ENCODE results near the gene MMRN2.

The MMRN2 gene

GRCh38 chr10:86968994-86969355 is 11.6 kb upstream of the MMRN2 start:
- peak overlapping the region; percentile 89 for H3K4me2 ChIP-seq (ENCODE audit: low read length)
- no peaks in the 10 kb centered on the region for H3K27me3 ChIP-seq (ENCODE audit: control insufficient read depth, insufficient read depth, low read length)
- H3K4me3 ChIP-seq (ENCODE audit: low read length), result peak overlapping the region; percentile 86
- no peaks in the 10 kb centered on the region for H3K36me3 ChIP-seq (ENCODE audit: insufficient read depth, low read length)
- peaks cover 60% of the 10 kb centered on the region for H3K4me1 ChIP-seq (ENCODE audit: control insufficient read depth, insufficient read depth, low read length)
- peak overlapping the region; percentile 95 for H3K9ac ChIP-seq (ENCODE audit: low read depth, low read length)
- H3K9me3 ChIP-seq (replicated peaks; ENCODE audit: low read length), result no peaks in the 10 kb centered on the region

GRCh38 chr10:86968271-86968993 is 11.0 kb upstream of the MMRN2 start, which contains the start of gene ADIRF:
Gene ADIRF, plus strand, starts transcription at chr10:86968482. Its CDS starts 63 bp downstream, at chr10:86968545.
- H3K27me3 ChIP-seq (ENCODE audit: control insufficient read depth, insufficient read depth, low read length), result no peaks in the 10 kb centered on the region
- peak within 1 kb of the TSS; percentile 89 for H3K4me2 ChIP-seq (ENCODE audit: low read length)
- H3K4me3 ChIP-seq (ENCODE audit: low read length), result peak within 1 kb of the TSS; percentile 86
- H3K36me3 ChIP-seq (ENCODE audit: insufficient read depth, low read length), result no peaks in the 10 kb centered on the region
- no peaks in the 10 kb centered on the region for H3K9me3 ChIP-seq (replicated peaks; ENCODE audit: low read length)
- peaks cover 60% of the 10 kb centered on the region for H3K4me1 ChIP-seq (ENCODE audit: control insufficient read depth, insufficient read depth, low read length)
- peak within 1 kb of the TSS; percentile 95 for H3K9ac ChIP-seq (ENCODE audit: low read depth, low read length)

GRCh38 chr10:86967481-86967941 is 10.1 kb upstream of the MMRN2 start:
- H3K9me3 ChIP-seq (replicated peaks; ENCODE audit: low read length), result no peaks in the 10 kb centered on the region
- no peaks in the 10 kb centered on the region for H3K27me3 ChIP-seq (ENCODE audit: control insufficient read depth, insufficient read depth, low read length)
- peaks cover 60% of the 10 kb centered on the region for H3K4me1 ChIP-seq (ENCODE audit: control insufficient read depth, insufficient read depth, low read length)
- peak overlapping the region; percentile 86 for H3K4me3 ChIP-seq (ENCODE audit: low read length)
- peak overlapping the region; percentile 89 for H3K4me2 ChIP-seq (ENCODE audit: low read length)
- H3K36me3 ChIP-seq (ENCODE audit: insufficient read depth, low read length), result no peaks in the 10 kb centered on the region
- H3K9ac ChIP-seq (ENCODE audit: low read depth, low read length), result peak overlapping the region; percentile 95

GRCh38 chr10:86965986-86966654 is 8.7 kb upstream of the MMRN2 start:
- Histone ChIP-seq H3K27me3 (ENCODE audit: control insufficient read depth, insufficient read depth, low read length) (no peaks in the 10 kb centered on the region), H3K36me3 (ENCODE audit: insufficient read depth, low read length) (no peaks in the 10 kb centered on the region), H3K4me1 (ENCODE audit: control insufficient read depth, insufficient read depth, low read length) (peaks cover 59% of the 10 kb centered on the region), H3K4me3 (ENCODE audit: low read length) (peak overlapping the region; percentile 51), H3K4me2 (ENCODE audit: low read length) (peak overlapping the region; percentile 74), H3K9me3 (replicated peaks; ENCODE audit: low read length) (no peaks in the 10 kb centered on the region), H3K9ac (ENCODE audit: low read depth, low read length) (peak overlapping the region; percentile 53)

DNA sequence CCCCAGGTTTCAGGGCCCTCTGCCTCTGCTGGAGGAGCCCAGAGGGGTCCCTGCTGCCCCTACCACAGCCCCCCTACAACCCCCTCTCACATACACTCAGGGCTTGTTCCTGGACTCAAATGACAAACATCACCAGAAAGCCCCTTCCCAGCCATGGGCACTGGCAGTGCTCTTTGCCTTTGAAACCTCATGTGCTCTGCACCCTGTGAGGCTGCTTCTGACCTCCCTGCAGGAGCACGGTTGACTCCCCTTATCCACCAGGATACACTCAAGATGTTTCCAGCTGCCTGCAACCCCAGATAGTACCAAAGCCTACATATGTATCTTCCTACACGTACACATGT is 7.4 kb upstream of the MMRN2 start:
- H3K36me3 ChIP-seq (ENCODE audit: insufficient read depth, low read length), result no peaks in the 10 kb centered on the region
- H3K4me3 ChIP-seq (ENCODE audit: low read length), result no peak overlapping the region
- H3K27me3 ChIP-seq (ENCODE audit: control insufficient read depth, insufficient read depth, low read length), result no peaks in the 10 kb centered on the region
- no peak overlapping the region for H3K4me2 ChIP-seq (ENCODE audit: low read length)
- H3K9ac ChIP-seq (ENCODE audit: low read depth, low read length), result no peak overlapping the region
- H3K4me1 ChIP-seq (ENCODE audit: control insufficient read depth, insufficient read depth, low read length), result peaks cover 60% of the 10 kb centered on the region
- no peaks in the 10 kb centered on the region for H3K9me3 ChIP-seq (replicated peaks; ENCODE audit: low read length)

DNA sequence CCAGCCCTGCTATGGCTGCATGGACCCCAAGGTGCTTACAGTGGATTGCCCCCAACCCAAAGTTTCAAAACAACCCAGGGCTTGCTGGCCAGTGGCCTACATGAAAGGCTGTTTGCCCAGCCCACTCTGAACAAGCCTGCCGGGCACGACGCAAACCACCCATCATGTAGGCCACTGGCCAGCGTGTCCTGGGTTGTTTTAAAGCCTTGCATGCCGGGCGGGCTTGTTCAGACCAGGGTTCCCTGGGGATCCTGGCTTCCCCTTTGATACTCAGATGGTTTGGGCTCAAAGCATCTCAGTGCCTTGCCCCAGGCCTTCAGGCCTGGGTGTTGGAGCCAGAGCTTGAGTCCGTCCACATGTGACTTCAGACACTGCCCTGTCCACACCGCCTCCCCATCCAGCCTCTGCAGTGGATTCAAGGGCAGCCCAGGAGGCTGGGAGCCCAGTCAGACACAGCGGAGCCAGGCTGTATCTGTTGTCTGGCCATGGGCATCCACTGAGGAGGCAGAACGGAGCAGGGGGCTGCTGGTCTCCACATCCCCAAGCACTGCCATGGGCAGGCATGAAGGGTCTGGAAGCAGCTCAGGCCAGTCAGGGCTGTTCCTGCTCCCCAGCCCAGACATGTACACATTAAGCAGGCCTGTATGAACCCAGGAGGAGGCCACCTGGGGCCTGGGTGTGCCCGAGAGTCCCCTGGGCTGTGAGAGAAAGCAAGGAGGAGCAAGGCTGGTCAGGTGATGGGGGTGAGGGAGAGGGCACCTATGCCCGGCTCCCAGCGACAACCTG is 6.8 kb upstream of the MMRN2 start:
- H3K4me2 ChIP-seq (ENCODE audit: low read length), result no peak overlapping the region
- H3K4me1 ChIP-seq (ENCODE audit: control insufficient read depth, insufficient read depth, low read length), result peaks cover 60% of the 10 kb centered on the region
- no peaks in the 10 kb centered on the region for H3K9me3 ChIP-seq (replicated peaks; ENCODE audit: low read length)
- H3K4me3 ChIP-seq (ENCODE audit: low read length), result no peak overlapping the region
- no peak overlapping the region for H3K9ac ChIP-seq (ENCODE audit: low read depth, low read length)
- no peaks in the 10 kb centered on the region for H3K27me3 ChIP-seq (ENCODE audit: control insufficient read depth, insufficient read depth, low read length)
- no peaks in the 10 kb centered on the region for H3K36me3 ChIP-seq (ENCODE audit: insufficient read depth, low read length)

- H3K4me3 ChIP-seq (ENCODE audit: low read length), result no peak overlapping the region
- no peaks in the 10 kb centered on the region for H3K27me3 ChIP-seq (ENCODE audit: control insufficient read depth, insufficient read depth, low read length)
- peaks cover 62% of the 10 kb centered on the region for H3K4me1 ChIP-seq (ENCODE audit: control insufficient read depth, insufficient read depth, low read length)
- H3K4me2 ChIP-seq (ENCODE audit: low read length), result no peak overlapping the region
- H3K9ac ChIP-seq (ENCODE audit: low read depth, low read length), result no peak overlapping the region
- no peaks in the 10 kb centered on the region for H3K36me3 ChIP-seq (ENCODE audit: insufficient read depth, low read length)
- no peaks in the 10 kb centered on the region for H3K9me3 ChIP-seq (replicated peaks; ENCODE audit: low read length)
Observed at GRCh38 chr10:86963341-86963919, 6.0 kb upstream of the MMRN2 start.

GRCh38 chr10:86962981-86963310 is 5.5 kb upstream of the MMRN2 start:
- H3K27me3 ChIP-seq (ENCODE audit: control insufficient read depth, insufficient read depth, low read length), result no peaks in the 10 kb centered on the region
- H3K4me2 ChIP-seq (ENCODE audit: low read length), result no peak overlapping the region
- H3K9me3 ChIP-seq (replicated peaks; ENCODE audit: low read length), result no peaks in the 10 kb centered on the region
- peaks cover 61% of the 10 kb centered on the region for H3K4me1 ChIP-seq (ENCODE audit: control insufficient read depth, insufficient read depth, low read length)
- no peaks in the 10 kb centered on the region for H3K36me3 ChIP-seq (ENCODE audit: insufficient read depth, low read length)
- no peak overlapping the region for H3K9ac ChIP-seq (ENCODE audit: low read depth, low read length)
- H3K4me3 ChIP-seq (ENCODE audit: low read length), result no peak overlapping the region

GRCh38 chr10:86962136-86962980 is 4.9 kb upstream of the MMRN2 start:
- no peak overlapping the region for H3K4me2 ChIP-seq (ENCODE audit: low read length)
- no peaks in the 10 kb centered on the region for H3K27me3 ChIP-seq (ENCODE audit: control insufficient read depth, insufficient read depth, low read length)
- no peaks in the 10 kb centered on the region for H3K9me3 ChIP-seq (replicated peaks; ENCODE audit: low read length)
- no peaks in the 10 kb centered on the region for H3K36me3 ChIP-seq (ENCODE audit: insufficient read depth, low read length)
- H3K4me3 ChIP-seq (ENCODE audit: low read length), result no peak overlapping the region
- H3K4me1 ChIP-seq (ENCODE audit: control insufficient read depth, insufficient read depth, low read length), result peaks cover 56% of the 10 kb centered on the region
- no peak overlapping the region for H3K9ac ChIP-seq (ENCODE audit: low read depth, low read length)

DNA sequence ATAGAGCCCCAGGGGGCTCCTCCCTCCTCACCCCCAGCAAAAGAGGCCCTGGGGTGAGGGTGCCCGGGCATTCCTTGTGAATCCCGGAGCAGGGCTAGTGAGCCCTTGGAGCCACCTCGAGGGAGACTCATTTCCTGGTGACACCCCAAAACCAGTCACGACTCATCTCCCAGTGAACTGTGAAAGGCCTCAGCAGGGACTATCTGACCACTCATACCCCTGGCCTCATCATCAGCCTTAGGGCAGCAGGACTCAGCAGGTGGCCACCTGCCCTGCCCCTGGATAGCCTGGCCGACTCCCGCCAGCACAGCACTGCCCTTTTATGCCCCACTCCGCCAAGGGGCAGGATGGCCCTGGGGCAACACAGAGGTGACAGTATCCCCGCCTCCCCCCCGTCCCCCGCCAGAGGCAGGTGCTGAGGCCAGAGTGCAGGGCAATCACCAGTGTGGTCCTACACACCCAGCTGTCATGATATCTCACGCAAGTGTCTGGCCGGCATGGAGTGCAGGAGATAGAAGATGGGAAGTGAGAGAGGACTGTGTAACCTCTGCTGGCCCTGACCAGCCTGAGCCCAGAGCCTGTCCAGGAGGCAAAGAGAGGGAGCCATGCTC is 4.2 kb upstream of the MMRN2 start:
- Histone ChIP-seq H3K4me1 (ENCODE audit: control insufficient read depth, insufficient read depth, low read length) (peaks cover 48% of the 10 kb centered on the region), H3K4me2 (ENCODE audit: low read length) (no peak overlapping the region), H3K27me3 (ENCODE audit: control insufficient read depth, insufficient read depth, low read length) (no peaks in the 10 kb centered on the region), H3K9me3 (replicated peaks; ENCODE audit: low read length) (no peaks in the 10 kb centered on the region), H3K36me3 (ENCODE audit: insufficient read depth, low read length) (no peaks in the 10 kb centered on the region), H3K9ac (ENCODE audit: low read depth, low read length) (no peak overlapping the region), H3K4me3 (ENCODE audit: low read length) (no peak overlapping the region)

Measured in skeletal muscle satellite cell (primary cell).